ENCODE results near the gene ICOSLG.
"Not testable (repeated sequence)": the region's sequence is repeated elsewhere in the genome, so short reads cannot be mapped to it uniquely, and the experiment has no call there.

Gene ICOSLG

GRCh38 chr21:44220674-44221073 is 20.1 kb downstream of the ICOSLG start:
- not testable (repeated sequence) for DNase-seq

DNA sequence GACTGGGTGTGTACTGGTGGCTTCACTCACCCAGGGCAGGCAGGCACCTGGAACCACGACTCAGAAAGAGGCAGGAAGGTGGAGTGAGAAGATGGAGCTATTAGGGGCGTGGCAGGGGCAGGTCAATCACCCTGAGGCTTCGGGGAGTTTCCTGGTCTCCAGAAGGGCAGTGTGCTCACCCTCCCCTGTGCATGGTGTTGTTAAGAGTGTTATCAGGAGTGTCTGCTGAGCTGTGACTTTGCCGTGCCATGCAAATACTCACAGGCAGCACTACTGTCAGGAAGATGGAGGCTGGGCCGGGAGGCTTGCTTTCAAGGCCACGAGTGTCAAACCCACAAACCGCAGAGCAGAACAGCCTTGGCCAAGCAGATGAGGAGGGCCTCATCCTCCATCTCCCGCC is 22.3 kb downstream of the ICOSLG start:
- DNase-seq = not testable (repeated sequence)

DNA sequence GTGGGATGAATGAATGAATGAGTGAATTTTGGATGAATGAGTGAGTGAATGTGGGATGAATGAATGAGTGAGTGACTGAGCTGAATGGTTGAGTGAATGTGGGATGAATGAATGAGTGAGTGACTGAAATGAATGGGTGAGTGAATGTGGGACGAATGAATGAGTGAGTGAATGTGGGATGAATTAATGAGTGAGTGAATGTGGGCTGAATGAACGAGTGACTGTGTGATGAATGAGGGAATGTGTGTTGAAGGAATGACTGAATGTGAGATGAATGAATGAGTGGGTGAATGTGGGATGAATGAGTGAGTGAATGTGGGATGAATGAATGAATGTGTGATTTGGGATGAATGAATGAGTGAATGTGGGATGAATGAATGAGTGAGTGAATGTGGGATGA is 28.8 kb downstream of the ICOSLG start:
- DNase-seq = not testable (repeated sequence)

DNA sequence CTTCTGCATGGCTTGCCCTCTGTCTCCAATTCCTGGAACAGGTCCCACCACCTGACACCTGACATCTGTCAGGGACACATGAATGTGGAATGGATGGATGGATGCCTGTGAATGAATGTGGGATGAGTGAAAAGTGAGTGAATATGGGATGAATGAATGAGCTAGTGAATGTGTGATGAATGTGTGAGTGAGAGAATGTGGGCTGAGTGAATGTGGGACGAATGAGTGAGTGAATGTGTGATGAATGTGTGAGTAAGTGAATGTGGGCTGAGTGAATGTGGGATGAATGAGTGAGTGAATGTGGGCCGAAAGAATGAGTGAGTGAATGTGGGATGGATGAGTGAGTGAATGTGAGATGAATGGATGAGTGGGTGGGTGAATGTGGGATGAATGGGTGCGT is 29.2 kb downstream of the ICOSLG start:
- DNase-seq = not testable (repeated sequence)

GRCh38 chr21:44207860-44208646 is 32.7 kb downstream of the ICOSLG start:
- DNase-seq = not testable (repeated sequence)

DNA sequence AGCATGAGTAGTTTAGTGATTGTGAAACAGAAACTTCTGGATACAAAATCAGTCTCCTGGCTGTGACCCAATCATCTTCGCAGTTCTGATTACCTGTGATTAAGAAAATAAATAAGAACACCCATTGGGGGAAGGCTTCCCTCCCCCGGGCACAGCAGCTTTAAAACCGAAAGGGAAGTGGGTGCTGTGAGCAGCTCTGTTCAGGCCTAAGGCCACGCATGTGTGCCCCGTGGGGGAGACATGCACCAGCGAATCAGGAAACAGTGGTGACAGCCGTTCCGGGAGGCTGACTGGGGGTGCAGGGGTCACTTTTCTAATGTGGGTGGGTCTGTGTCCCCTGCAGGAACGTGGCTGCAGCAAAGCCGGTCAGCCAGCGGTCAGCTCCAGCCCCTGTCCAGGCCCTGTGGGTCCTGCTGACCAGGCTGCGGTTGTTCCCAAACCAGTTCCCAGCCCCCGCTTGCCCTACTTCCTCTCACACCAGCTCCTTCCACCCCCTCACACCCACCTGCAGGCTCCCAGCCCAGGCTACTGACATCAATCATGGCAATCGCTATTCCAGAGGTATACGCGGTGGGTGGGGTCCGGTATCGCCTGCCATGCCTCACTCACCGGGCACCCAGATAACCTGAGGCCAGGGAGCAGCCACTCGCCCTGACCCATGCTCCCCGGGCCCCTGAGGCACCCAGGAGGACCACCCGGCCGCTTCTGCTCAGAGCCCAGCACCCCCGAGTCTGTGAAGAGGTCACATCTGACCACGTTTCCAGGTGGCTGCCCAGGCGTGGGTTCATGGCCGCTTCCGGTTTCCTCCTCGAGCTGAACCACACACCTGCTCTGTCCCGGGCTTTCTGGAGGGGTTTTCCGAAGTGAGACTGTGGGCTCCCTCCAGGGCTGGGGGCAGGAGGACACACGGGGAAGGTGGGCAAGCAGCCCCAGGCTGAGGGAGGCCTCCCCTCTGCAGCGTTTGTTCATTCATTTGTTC is 33.8 kb downstream of the ICOSLG start:
- DNase-seq = not testable (repeated sequence)

DNA sequence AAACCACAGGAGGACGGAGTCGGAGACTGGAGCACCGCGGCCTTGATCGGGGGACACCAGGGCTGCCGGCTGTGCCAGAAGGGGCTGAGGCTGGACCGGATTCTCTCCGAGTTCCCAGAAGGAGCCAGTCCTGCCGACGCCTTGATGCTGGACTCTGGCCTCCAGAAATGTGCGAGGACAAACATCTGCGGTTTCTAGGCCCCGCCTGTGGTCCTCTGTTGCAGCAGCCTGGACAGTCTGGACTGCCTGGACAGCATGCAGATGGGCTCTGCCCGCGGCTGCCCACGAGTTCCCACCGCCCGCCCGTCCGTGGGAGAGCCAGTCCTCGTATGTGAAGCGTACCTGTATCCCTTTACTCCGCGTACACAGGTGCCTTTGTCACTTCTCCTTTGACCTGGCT is 34.6 kb downstream of the ICOSLG start:
- not testable (repeated sequence) for DNase-seq

DNA sequence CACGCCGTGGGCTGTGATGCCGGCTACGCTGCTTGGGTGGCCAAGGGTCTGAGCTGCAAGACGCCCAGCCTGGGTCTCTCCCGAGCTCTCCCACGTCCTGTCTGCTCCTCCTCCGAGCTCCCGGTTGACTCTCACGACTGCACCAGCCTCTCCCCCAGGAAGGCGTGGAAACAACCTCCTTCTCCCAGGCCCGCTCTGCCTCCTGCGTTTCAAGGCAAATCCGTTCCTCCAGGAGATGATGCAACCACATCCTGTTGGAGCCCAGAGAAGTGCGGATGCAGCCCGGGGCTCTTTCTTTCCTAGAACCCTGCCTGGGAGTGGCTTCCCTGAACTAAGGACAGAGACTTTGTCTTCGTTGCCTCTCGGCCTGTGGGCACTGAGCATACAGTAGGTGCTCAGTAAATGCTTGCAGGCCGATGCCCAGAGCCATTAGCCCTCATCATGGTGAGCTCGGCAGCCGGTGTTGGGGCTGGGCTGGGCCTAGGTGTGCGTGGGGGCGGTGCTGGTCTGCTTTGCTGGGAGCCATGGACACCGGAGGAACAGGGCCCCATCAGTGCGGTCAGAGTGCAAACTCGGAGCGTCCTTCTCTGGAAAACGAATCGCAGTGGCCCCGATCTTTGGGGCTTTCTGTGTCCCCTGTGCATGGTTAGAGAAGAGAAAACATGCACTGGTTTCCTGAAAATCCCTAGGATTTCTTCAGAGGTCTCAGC is 38.0 kb downstream of the ICOSLG start:
- not testable (repeated sequence) for DNase-seq

GRCh38 chr21:44199997-44200396 is 40.7 kb downstream of the ICOSLG start:
- DNase-seq = not testable (repeated sequence)

GRCh38 chr21:44199448-44199847 is 41.3 kb downstream of the ICOSLG start:
- DNase-seq = no peak

DNA sequence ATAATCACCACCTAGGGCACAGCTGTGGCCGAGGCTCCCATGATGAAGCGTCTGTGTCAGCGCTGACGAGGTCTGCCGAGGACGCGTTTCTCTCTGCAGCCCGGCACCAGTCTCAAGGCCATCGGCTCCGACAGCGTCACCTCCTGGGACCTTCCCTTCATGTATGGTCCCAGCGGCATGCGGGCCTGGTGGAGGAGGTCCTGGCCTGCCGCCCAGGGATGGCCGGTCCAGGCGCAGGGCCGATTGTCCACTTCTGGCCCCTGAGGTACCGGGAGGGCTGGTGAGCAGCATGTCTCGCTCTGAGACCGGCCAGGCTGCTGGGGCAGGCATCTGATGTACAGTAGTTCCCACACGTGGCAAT is 43.6 kb downstream of the ICOSLG start:
- DNase-seq = not testable (repeated sequence)

- DNase-seq = peak; percentile 48
These were observed 44.3 kb downstream of the ICOSLG start for GRCh38 chr21:44196212-44197155.

DNA sequence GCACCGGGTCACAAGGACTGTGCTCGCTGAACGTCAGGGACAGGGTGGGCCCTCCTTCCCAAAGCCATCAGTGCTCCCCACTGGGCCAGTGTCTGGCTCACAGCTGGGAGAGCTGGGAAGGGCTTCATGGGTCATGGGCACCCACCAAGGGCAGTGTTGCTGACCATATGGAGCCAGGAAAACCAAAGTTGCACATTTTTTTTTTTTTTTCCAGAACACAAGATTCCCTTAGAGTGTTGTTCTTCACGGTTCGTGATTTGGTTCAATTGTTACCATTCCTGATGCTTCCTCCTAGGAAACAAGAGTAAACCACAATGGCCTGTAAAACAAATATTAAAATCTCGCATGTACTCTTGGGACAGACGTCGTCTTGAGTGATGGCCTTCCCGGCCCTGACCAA is 45.9 kb downstream of the ICOSLG start:
- not testable (repeated sequence) for DNase-seq

- not testable (repeated sequence) for DNase-seq
These were observed 46.3 kb downstream of the ICOSLG start for GRCh38 chr21:44194451-44194850.

DNA sequence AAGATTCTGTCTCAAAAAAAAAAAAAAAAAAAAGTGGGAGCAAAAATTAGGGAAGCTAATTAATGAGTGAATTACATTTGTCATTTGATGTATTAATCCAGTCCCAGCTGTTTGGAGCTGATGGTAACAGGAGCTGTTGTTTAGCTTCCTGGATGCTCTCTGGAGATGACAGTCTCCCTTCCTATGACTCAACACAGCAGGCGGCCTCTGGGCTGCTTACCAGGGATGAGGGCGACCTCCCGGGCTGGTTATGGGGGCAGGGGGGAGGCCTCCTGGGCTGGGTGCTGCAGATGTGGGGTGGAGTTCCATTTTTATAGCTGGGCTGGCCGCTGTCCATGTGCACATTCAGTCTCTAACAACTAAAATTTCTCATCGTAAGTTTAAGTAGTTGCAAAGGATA is 47.6 kb downstream of the ICOSLG start:
- DNase-seq = not testable (repeated sequence)

DNA sequence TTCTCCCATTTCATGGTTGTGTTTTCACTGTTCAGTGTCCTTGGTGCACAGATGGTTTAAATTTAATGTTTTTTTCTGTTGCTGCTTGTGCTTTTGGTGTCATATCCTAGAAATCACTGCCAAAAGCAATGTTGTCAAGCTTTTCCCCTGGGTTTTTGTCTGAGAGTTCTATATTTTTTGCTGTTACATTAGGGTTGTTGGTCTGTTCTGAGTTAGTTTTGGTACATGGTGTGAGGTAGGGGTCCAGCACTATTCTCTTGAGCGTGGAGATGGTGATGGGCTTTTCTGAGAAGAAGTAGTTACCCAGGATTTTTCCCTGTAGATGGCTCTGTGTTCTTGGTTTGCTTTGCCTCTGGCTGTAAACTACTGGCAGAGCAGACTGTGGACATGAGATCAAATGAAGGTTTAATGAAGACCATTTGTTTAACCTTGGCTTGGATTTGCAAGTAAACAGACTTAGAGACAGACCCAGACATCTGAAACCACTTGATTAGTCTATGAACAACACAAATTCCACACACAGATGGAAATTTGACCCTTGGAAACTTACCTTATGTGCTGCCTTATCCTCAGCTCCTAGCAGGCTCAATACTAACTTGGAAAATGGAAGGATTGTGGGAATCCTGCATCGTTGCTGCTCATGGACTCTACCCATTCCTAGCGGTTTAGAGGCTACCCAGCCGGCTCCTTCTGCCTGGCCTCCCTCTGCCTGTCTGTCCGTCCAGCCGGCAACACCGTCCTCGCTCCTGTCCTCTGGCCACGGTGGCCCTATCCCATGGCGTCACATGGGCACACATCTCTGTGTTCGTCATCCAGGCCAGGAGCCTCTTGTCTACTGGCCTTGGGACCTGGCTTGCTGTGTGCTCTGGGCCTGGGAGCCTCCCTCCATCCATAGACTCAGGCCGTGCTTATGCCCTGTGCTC is 50.1 kb downstream of the ICOSLG start:
- not testable (repeated sequence) for DNase-seq

DNA sequence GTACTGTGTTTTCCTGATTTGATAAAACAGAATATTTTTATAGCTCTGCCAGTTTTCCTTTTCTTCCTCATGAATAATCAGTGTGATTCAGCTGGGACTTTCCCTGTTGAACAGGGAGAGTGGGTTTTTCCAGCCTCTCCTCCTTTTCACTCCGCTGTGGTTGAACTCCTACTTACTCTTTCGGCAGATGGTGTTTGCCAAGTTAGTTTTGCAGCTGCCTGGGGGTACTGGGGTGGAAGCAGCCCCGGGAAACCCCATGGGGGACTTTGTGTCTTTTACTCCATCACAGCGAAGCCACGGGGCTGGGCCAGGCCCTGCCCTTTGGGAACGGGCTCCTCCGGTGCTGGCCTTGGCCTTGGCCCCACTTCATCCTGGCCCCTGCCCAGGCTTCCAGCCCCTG is 55.9 kb downstream of the ICOSLG start:
- not testable (repeated sequence) for DNase-seq

- DNase-seq = not testable (repeated sequence)
These were observed 58.5 kb downstream of the ICOSLG start for GRCh38 chr21:44182202-44182601.

- not testable (repeated sequence) for DNase-seq
These were observed 59.2 kb downstream of the ICOSLG start for GRCh38 chr21:44181506-44181905.

- not testable (repeated sequence) for DNase-seq
These were observed 64.6 kb downstream of the ICOSLG start for GRCh38 chr21:44176127-44176526.

GRCh38 chr21:44175189-44175588 is 65.6 kb downstream of the ICOSLG start:
- not testable (repeated sequence) for DNase-seq

Measured in activated effector memory CD4-positive, alpha-beta T cell treated with Interleukin-2 at 50 U/mL for 16 hours (primary cell).